ENCODE results near the gene RPL18A.

RPL18A gene

GRCh38 chr19:17889609-17890214 lies 30.0 kb downstream of the RPL18A start:
- H3K4me3 ChIP-seq (ENCODE audit: low read depth, low read length), result no peak overlapping the region
- TF ChIP-seq CTCF (IDR thresholded peaks at IDR 0.05; ENCODE audit: insufficient read depth, low read depth, low read length, missing control alignments), result no peak
- DNase-seq (ENCODE audit: low read depth), result no peak

- no peak for DNase-seq (ENCODE audit: low read depth)
- H3K4me3 ChIP-seq (ENCODE audit: low read depth, low read length), result no peak overlapping the region
These were observed 34.1 kb downstream of the RPL18A start for GRCh38 chr19:17893766-17894165.

GRCh38 chr19:17902701-17903100 lies 43.0 kb downstream of the RPL18A start:
- H3K4me3 ChIP-seq (ENCODE audit: low read depth, low read length), result no peak overlapping the region
- DNase-seq (ENCODE audit: low read depth), result peak; percentile 31
- no peak for TF ChIP-seq CTCF (IDR thresholded peaks at IDR 0.05; ENCODE audit: insufficient read depth, low read depth, low read length, missing control alignments)

More at GRCh38 chr19:17893766-17894165, 34.1 kb downstream of the RPL18A start:
- TF ChIP-seq CTCF (IDR thresholded peaks at IDR 0.05; ENCODE audit: insufficient read depth, low read depth, low read length, missing control alignments), result no peak

GRCh38 chr19:17908244-17908643 lies 48.5 kb downstream of the RPL18A start:
- no peak overlapping the region for H3K4me3 ChIP-seq (ENCODE audit: low read depth, low read length)
- no peak for TF ChIP-seq CTCF (IDR thresholded peaks at IDR 0.05; ENCODE audit: insufficient read depth, low read depth, low read length, missing control alignments)
- DNase-seq (ENCODE audit: low read depth), result no peak

GRCh38 chr19:17909003-17909732 lies 49.5 kb downstream of the RPL18A start:
- no peak for TF ChIP-seq CTCF (IDR thresholded peaks at IDR 0.05; ENCODE audit: insufficient read depth, low read depth, low read length, missing control alignments)
- no peak overlapping the region for H3K4me3 ChIP-seq (ENCODE audit: low read depth, low read length)
- no peak for DNase-seq (ENCODE audit: low read depth)

- no peak overlapping the region for H3K4me3 ChIP-seq (ENCODE audit: low read depth, low read length)
- no peak for TF ChIP-seq CTCF (IDR thresholded peaks at IDR 0.05; ENCODE audit: insufficient read depth, low read depth, low read length, missing control alignments)
- DNase-seq (ENCODE audit: low read depth), result no peak
These were observed 51.2 kb downstream of the RPL18A start for GRCh38 chr19:17910791-17911360.
